HG02973 (cell line): ENCODE data around the gene CALML3.

ENCODE experiments used
- ATAC-seq: cut with Tn5 transposase; IDR thresholded peaks from one replicate; pipeline ENCODE4 v1.9.1; 2021; ENCODE audit warnings: moderate library complexity; ENCODE audit not compliant: unreplicated experiment

CALML3 gene

GRCh38 chr10:5506246-5506645, 18.5 kb upstream of the CALML3 start:
- ATAC-seq, result no peak

DNA sequence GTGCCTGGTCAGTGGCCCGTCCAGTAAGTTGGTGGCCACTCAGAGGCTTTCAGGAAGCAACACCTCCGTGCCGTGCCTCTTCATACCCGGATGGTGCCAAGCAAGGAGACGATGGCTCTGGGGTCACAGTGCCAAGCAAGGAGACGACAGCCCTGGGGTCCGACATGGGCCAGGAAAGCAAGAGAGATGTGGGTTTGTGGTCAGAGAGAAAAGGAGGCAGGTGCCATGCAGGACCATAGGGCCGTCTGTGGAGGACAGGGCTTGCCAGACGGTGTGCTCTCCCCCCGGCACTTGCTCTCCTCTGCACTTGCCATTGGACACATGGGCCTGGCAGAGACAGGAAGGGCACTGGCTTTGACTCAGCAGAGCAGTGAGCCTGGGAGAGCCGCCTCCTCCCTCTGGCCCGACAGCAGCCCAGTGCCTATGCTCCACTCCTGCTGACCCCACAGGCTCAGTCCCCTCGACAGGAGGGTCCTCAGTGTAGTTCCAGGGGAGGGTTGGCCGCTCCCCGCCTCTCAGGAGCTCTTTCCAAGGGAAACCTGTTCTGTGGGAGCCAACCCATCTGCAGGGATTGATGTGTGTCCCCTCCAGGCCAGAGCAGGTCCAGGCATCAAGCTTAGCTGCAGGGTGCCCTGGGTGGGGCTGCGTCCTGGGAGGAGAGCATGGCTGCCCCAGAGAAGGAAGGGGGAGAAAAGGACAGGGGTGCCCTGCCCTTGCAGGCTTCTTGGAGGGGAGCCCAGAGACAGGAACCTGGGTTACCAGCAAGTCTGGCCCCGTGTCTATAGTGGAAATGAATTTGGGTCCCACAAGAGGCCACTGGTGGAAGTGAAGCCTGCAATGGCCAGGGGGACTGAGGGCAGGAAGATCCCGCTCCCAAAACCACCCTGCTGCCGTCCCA, 17.8 kb upstream of the CALML3 start:
- no peak for ATAC-seq

- ATAC-seq, result no peak
These were observed 17.1 kb upstream of the CALML3 start for GRCh38 chr10:5507649-5508131.

GRCh38 chr10:5508161-5508604, 16.6 kb upstream of the CALML3 start:
- ATAC-seq, result no peak

DNA sequence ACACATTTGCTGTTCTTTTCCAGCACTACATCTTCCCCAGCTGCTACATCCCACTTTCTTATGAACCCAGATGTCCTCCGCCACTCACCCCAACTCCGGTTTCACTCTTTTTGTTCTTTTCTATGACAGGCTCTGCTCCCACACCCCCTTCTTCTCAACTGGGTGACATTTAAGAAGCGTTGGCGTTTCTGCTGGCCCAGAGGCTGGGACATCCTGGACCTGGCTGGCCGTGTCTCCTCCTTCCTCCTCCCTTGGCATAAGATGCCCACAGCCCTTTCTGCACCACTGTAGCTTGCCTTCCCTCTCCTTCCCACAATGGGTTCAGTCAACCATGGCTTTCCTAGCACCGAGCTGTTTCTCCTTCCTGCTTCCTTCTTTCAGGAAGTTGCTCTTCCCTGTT, 16.0 kb upstream of the CALML3 start:
- no peak for ATAC-seq

- ATAC-seq, result no peak
These were observed 15.5 kb upstream of the CALML3 start for GRCh38 chr10:5509236-5509635.

DNA sequence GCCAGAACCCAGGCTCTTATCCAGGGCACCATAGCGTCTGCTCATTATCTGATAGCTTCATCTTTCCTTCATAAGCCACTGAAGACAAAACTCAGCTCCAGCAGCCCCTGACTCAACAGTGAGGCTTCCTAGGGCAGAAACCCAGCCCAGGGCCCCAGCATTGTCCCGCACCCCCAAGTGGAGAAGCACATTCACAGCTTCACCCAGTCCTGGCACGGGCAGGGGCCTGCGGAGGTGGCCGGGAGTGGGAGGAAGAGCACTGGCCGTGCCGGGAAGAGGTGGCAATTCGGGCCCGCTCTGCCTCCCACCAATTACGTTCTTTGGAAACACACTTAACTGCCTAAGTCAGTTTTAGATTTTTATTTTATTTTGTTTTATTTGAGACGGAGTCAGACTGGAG, 15.1 kb upstream of the CALML3 start:
- no peak for ATAC-seq

GRCh38 chr10:5510281-5511072, 14.3 kb upstream of the CALML3 start:
- ATAC-seq, result no peak

DNA sequence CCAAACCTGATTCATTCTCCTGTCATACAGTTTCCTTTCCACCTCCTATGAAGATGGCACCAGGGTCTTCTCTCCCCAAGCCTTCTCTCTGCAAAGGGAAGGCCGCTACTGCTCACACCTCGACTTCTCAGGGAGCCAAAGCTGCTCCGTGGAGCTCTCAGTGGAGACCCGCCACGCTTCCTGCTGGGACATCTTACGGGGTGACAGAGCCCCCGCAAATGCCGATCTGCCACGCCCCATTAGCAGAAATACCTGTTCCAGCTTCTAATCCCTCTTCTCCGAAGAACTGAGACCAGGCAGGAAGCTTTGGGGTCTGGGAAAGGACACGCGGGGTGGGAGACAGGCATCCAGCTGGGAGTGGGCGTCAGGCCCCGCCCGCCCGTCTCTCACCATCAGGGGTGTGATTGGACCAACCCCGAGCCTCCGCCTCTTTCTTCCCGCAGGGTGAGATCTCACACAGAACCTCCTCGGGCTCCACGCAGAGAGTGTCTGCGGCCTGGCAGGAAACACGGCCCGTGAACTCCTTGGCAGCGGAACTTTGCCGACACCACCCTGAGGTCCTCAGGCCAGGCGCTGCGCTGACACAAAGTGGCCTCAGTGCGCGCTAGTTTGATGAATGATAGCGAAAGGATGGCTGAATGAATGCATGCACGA, 13.4 kb upstream of the CALML3 start:
- ATAC-seq, result no peak

GRCh38 chr10:5511885-5512280, 12.9 kb upstream of the CALML3 start:
- no peak for ATAC-seq

GRCh38 chr10:5512331-5512730, 12.4 kb upstream of the CALML3 start:
- no peak for ATAC-seq

DNA sequence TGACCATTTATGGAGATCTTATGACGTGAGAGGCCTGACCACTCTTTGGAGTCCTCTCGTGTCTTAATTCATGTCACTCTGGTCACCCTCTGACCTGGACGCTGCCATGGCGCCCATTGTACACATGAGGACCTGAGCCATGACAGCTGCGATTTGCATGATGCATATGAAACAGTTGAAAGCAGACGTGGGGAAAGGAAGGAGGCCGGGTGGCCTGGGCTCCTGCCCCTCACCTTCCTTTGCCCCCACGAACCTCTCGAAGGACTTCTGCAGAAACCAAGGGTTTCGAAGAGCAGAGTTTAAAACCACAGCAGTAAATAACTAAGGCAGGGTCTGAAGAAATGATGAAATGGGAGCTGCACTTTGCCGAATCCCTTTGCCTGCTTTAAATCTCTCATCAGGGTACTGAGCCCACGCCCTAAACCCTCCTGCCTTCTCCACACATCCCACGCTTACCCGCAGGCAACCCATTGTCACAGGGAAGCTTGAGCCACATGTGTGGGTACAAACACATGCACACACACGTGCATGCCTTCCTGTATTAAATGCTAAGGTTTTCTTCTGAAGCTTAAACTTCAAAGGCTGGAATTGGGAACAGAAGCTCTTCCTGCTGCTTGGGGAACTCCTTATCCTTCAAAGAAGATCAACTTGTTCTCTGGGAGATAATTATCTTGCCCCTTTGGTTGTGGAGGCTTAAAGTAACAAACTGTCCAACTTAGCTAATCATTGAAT, 11.7 kb upstream of the CALML3 start:
- no peak for ATAC-seq

GRCh38 chr10:5514226-5514850, 10.4 kb upstream of the CALML3 start:
- no peak for ATAC-seq

- ATAC-seq, result no peak
These were observed 8.6 kb upstream of the CALML3 start for GRCh38 chr10:5515948-5516761.

GRCh38 chr10:5517546-5517945, 7.2 kb upstream of the CALML3 start:
- ATAC-seq, result no peak

DNA sequence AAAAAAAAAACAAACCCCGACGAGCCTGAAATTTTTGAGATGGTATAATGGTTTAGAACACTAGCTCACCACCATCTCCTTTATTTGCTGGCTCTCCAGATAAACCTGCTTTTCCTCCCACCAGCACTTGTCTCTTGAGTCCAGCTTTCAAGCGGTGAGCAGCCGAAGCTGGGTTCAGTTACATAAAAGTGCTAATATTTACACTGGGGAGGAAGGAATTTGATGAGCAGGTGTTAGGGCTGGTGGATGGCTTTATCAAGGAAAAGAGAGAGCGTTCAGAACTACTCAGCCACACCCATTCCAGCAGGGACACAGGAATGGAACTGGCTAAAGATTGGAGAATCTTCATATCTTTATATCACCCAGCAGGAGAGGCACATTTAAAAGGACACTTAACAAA, 6.6 kb upstream of the CALML3 start:
- ATAC-seq, result no peak

GRCh38 chr10:5519054-5519453, 5.7 kb upstream of the CALML3 start:
- ATAC-seq, result no peak

DNA sequence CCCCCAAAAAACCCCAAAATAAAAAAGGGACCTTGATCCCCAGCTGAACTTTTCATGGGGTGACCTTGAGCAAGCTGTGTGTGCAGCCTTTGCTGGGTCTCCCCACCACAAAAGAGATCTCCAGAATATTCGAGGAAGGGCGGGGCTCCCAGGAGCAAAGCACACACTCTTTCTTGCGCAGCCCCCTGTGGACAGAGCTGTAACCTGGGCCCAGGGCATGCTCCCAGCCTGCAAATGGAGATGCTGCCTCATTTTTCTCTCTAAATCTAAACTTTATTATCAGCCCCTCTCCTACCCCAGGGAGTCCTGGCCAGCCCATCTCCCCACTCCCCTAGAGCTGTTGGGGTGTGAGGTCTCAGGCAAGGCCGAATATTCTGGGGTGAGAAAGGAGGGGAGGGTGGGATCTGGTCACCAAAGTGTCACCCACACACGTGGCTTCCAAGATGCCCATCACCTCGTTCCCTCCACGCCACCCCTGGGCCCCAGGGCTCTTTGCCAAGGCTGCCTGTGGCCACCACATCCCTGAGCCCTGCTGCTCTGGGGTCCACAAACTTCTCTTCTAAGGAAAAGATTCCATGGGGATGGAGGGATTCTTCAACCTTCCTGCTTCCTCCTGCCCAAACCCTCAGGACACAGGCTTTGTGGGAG, 1.7 kb upstream of the CALML3 start:
- ATAC-seq, result no peak
